ENCODE results near the gene ABCB1.

DNA sequence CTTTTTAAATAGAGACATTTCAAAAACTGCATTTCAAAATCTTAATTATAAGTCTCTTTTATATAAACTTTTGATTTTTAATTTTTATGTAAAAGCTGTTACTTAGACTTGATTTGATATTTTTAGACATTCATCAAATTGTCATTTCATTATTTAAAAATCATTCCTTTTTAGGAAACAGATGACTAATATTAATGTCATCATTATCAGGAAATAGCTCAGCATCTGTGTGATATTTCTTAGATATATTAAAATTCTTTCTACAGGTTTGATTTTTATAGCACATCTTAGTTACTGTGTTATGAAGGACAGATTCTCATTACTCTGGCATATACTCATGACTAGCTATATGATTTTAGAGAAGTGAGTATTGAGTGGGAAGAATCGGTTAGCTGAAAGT, 44.8 kb upstream of the ABCB1 start:
- TF ChIP-seq CTCF (IDR thresholded peaks at IDR 0.05 in 4 of 5, conservative IDR thresholded peaks at IDR 0.05 in 1 of 5): no peak
- no peak for TF ChIP-seq POLR2A (IDR thresholded peaks at IDR 0.05)
